A549 (cell line): ENCODE data around the gene NFKB2. TPM values are rescaled to one million over a fixed set of nuclear protein-coding genes. Genes with fewer than 3 reads are reported as not detected.

ENCODE experiments used
- ATAC-seq, 2 experiments: fragments of 200-7000 bp in 1 of 2; fragments of >200 bp in 1 of 2; cut with Nextera tagmentation in 1 of 2; cut with Tn5 transposase in 1 of 2; 3 replicates each; pipeline versions ENCODE4 v1.8.0 to v1.9.1; 2018 to 2020; ENCODE audit warnings: mild to moderate bottlenecking in 1 of 2, moderate library complexity in 1 of 2
- CTCF ChIA-PET: fragments of 300-600 bp; sonication (Branson Sonifier 250); formaldehyde crosslinking; extraction: SDS; loops from one replicate; lab custom pipeline; 2021; ENCODE audit warnings: antibody characterized with exemption, inconsistent platforms; lab: Yijun Ruan, JAX
- POLR2A ChIA-PET: fragments of 350-600 bp; formaldehyde crosslinking; extraction: SDS; loops from one replicate; lab custom pipeline; 2021; ENCODE audit warnings: antibody characterized with exemption, inconsistent platforms; lab: Yijun Ruan, JAX
- DNase-seq, 2 experiments: peaks; one replicate each; pipeline versions ENCODE4 v3.0.0 to v3.0.0-alpha.2; 2011 to 2016; ENCODE audit warnings: low read depth in 1 of 2, low spot score in 1 of 2
- FAIRE-seq: peaks from 2 replicates; lab custom pipeline; 2011; peaks lifted over from hg19 to GRCh38; lab: Jason Lieb, UNC
- H3K27ac ChIP-seq, 2 experiments: fragments of >200 bp; sonication (Bioruptor Twin); formaldehyde crosslinking; 3 replicates each; pipeline ENCODE4 v1.5.1; 2016 to 2017
- H3K4me1 ChIP-seq: fragments of >200 bp; sonication (Bioruptor Twin); formaldehyde crosslinking; 3 replicates; pipeline ENCODE4 v1.6.1; 2016
- H3K4me2 ChIP-seq: fragments of >200 bp; sonication (Bioruptor Twin); formaldehyde crosslinking; 3 replicates; pipeline ENCODE4 v1.6.1; 2016
- H3K4me3 ChIP-seq: fragments of >200 bp; sonication (Bioruptor Twin); formaldehyde crosslinking; 3 replicates; pipeline ENCODE4 v1.5.1; 2016
- H3K9me3 ChIP-seq: fragments of >200 bp; sonication (Bioruptor Twin); formaldehyde crosslinking; 3 replicates; pipeline ENCODE4 v1.6.1; 2016
- ATOH8 ChIP-seq: fragments of 250-450 bp; sonication (Bioruptor Pico); IDR thresholded peaks from 2 replicates; pipeline ENCODE4 v1.5.0; 2020; ENCODE audit warnings: low read depth, mild to moderate bottlenecking, moderate library complexity
- CBX2 ChIP-seq: fragments of 200-600 bp; sonication (generic); IDR thresholded peaks from 2 replicates; pipeline ENCODE4 v1.6.1; 2016; ENCODE audit warnings: low read depth, mild to moderate bottlenecking, borderline replicate concordance
- CTCF ChIP-seq: fragments of >200 bp; sonication (Bioruptor Twin); formaldehyde crosslinking; IDR thresholded peaks from 3 replicates; pipeline ENCODE4 v1.5.1; 2016
- FOSL2 ChIP-seq, 2 experiments: fragments of 450-650 bp in 1 of 2; fragments of >200 bp in 1 of 2; sonication (Bioruptor Twin) in 1 of 2; formaldehyde crosslinking; IDR thresholded peaks; 2 replicates each; pipeline versions ENCODE4 v1.5.0 to v1.6.1; 2016 to 2020; ENCODE audit warnings: mild to moderate bottlenecking in 1 of 2, moderate library complexity in 1 of 2
- FOXS1 ChIP-seq: fragments of 250-450 bp; sonication (Bioruptor Pico); IDR thresholded peaks from 2 replicates; pipeline ENCODE4 v1.5.0; 2020; ENCODE audit warnings: mild to moderate bottlenecking, moderate library complexity
- HMGXB4 ChIP-seq: fragments of 250-450 bp; sonication (Bioruptor Pico); IDR thresholded peaks from 2 replicates; pipeline ENCODE4 v1.5.0; 2021; ENCODE audit warnings: mild to moderate bottlenecking, moderate library complexity, borderline replicate concordance
- JUN ChIP-seq, 2 experiments: fragments of >200 bp; sonication (Bioruptor Twin); formaldehyde crosslinking; IDR thresholded peaks; 2 replicates in 1 of 2; 3 replicates in 1 of 2; pipeline ENCODE4 v1.6.1; 2016 to 2017
- MAZ ChIP-seq: fragments of 150-350 bp; IDR thresholded peaks from 2 replicates; pipeline ENCODE4 v1.6.1; 2014; ENCODE audit warnings: antibody characterized with exemption, low read depth, low read length, borderline replicate concordance
- MYC ChIP-seq: IDR thresholded peaks from 2 replicates; pipeline ENCODE4 v1.6.1; 2012; ENCODE audit warnings: mild to moderate bottlenecking, inconsistent platforms, low read length, improper control_type of control experiment, borderline replicate concordance
- PHF8 ChIP-seq: fragments of 200-600 bp; sonication (generic); IDR thresholded peaks from 2 replicates; pipeline ENCODE4 v1.6.1; 2016; ENCODE audit warnings: low read depth, mild to moderate bottlenecking, antibody characterized with exemption, moderate library complexity, borderline replicate concordance
- RAD21 ChIP-seq, 2 experiments: fragments of >200 bp in 1 of 2; sonication (Bioruptor Twin) in 1 of 2; formaldehyde crosslinking in 1 of 2; IDR thresholded peaks in 1 of 2; conservative IDR thresholded peaks in 1 of 2; 2 replicates in 1 of 2; 3 replicates in 1 of 2; pipeline ENCODE4 v1.6.1; 2012 to 2018; ENCODE audit warnings: inconsistent platforms in 1 of 2
- SMC3 ChIP-seq: fragments of >200 bp; sonication (Bioruptor Twin); formaldehyde crosslinking; IDR thresholded peaks from 3 replicates; pipeline ENCODE4 v1.6.1; 2018; ENCODE audit warnings: inconsistent platforms
- TFCP2L1 ChIP-seq: fragments of 250-450 bp; sonication (Bioruptor Pico); IDR thresholded peaks from 2 replicates; pipeline ENCODE4 v1.5.0; 2021; ENCODE audit warnings: mild to moderate bottlenecking
- ZSCAN20 ChIP-seq: fragments of 250-450 bp; sonication (Bioruptor Pico); IDR thresholded peaks from 2 replicates; pipeline ENCODE4 v1.8.0; 2022; ENCODE audit warnings: mild to moderate bottlenecking, moderate library complexity
- WGBS: methylation state at CpG from one replicate; pipeline ENCODE4 v1.1.6; 2017; ENCODE audit errors: missing lambda C conversion rate; 5-methylcytosine and 5-hydroxymethylcytosine counted together
- polyA minus RNA-seq: library from RNA; depleted of rRNA, polyadenylated mRNA; stranded (reverse); fragments of >200 nt; gene quantifications from 2 replicates; pipeline ENCODE4 v1.2.3, GENCODE V29; 2011; rRNA and poly(A)+ RNA removed
- polyA plus RNA-seq, 4 experiments: library from polyadenylated mRNA; depleted of rRNA in 3 of 4; stranded (reverse); fragments of >200 nt; fragmentation: RNase III in 1 of 4; extraction: RNeasy Plus Mini Kit Qiagen cat#74134 plus additional on column Dnase treatment in 1 of 4; gene quantifications; 2 replicates in 3 of 4; 3 replicates in 1 of 4; pipeline ENCODE4 v1.2.3, GENCODE V29; 2011 to 2017

Gene NFKB2
- polyA plus RNA-seq (2011; rRNA removed) (20.5 and 27.6 TPM in 2 replicates), polyA plus RNA-seq (2017; fragmentation: RNase III; extraction: RNeasy Plus Mini Kit Qiagen cat#74134 plus additional on column Dnase treatment) (35.7 to 63.6 TPM (median 36.6 TPM) in 3 replicates), polyA minus RNA-seq (16.0 and 17.9 TPM in 2 replicates)
- polyA plus RNA-seq (2012; cell fraction: cytosol; rRNA removed) = 61.3 and 70.0 TPM in 2 replicates
- polyA plus RNA-seq (2012; cell fraction: nucleus; rRNA removed) = 218 and 281 TPM in 2 replicates

- H3K9me3 ChIP-seq = no peaks in the 10 kb centered on the region
- 0% methylated on average over 27 of the region's 42 CpGs for WGBS
- peak within 1 kb of the TSS; percentile 68 to 91 for H3K27ac ChIP-seq
- DNase-seq (peak; percentile 88 to 89), ATAC-seq (peak; percentile 23 to 60), FAIRE-seq (no peak)
- ChIA-PET POLR2A (interaction anchor here (0.6 to 2.0 kb wide), 9 partner anchors 9 to 188 kb away, joined by 3 to 6 read pairs (median 3); partner anchors contain the start of genes CUEDC2, FBXL15 and GBF1), CTCF (interaction anchor here (1.0 to 16.2 kb wide), 13 partner anchors 9 to 226 kb away, joined by 3 to 450 read pairs (median 14); partner anchors contain the start of genes CUEDC2, ELOVL3, FBXL15 and PITX3)
- TF ChIP-seq FOSL2 (IDR thresholded peaks at IDR 0.05) (no peak), FOSL2 (CRISPR knock-in tag; IDR thresholded peaks at IDR 0.05) (peak; percentile 66), FOXS1 (CRISPR knock-in tag) (no peak), MAZ (peak; percentile 100), TFCP2L1 (CRISPR knock-in tag) (peak; percentile 62; the same call in 1 of the 2 replicates), JUN (IDR thresholded peaks at IDR 0.05) (peak in 1 of 2 experiments; percentile 59; a peak in 1 of 5 replicates), ATOH8 (CRISPR knock-in tag) (no peak), HMGXB4 (no peak), ZSCAN20 (CRISPR knock-in tag) (no peak), MYC (peak; percentile 42; the same call in 1 of the 2 replicates), CBX2 (no peak), PHF8 (peak; percentile 25; the same call in 1 of the 2 replicates)
- H3K4me1 ChIP-seq = peaks cover 27% of the 10 kb centered on the region; the same call in 2 of the 3 replicates
- H3K4me2 ChIP-seq = peak within 1 kb of the TSS; percentile 98
- H3K4me3 ChIP-seq = peak within 1 kb of the TSS; percentile 56
Observed at GRCh38 chr10:102395400-102396316, at the start of gene NFKB2. NFKB2 (plus strand) TSS chr10:102395705; CDS start chr10:102395960, 255 bp downstream.

GRCh38 chr10:102347236-102347828 is 48.2 kb upstream of the NFKB2 start:
- POLR2A ChIA-PET = interaction anchor here (0.8 kb wide), 1 partner anchor 117 kb away, joined by 3 read pairs; no protein-coding TSS in a partner anchor
- FAIRE-seq = no peak

More at GRCh38 chr10:102347236-102347828, 48.2 kb upstream of the NFKB2 start:
- CTCF ChIA-PET = interaction anchor here (0.6 to 24.0 kb wide), 29 partner anchors 8 to 186 kb away, joined by 3 to 886 read pairs (median 4); partner anchors contain the start of genes ELOVL3 and PITX3
- Histone ChIP-seq H3K9me3 (no peaks in the 10 kb centered on the region), H3K4me1 (peaks cover 4% of the 10 kb centered on the region; the same call in 1 of the 3 replicates), H3K4me3 (no peak overlapping the region), H3K4me2 (no peak overlapping the region), H3K27ac (no peak overlapping the region)
- ATAC-seq = peak; percentile 87 to 91
- WGBS = 58% methylated on average over 2 of the region's 2 CpGs
- DNase-seq = peak; percentile 58 to 76
- TF ChIP-seq SMC3 (peak; percentile 70), MAZ (no peak), CTCF (peak; percentile 67), RAD21 (conservative IDR thresholded peaks at IDR 0.05 in 1 of 2, IDR thresholded peaks at IDR 0.05 in 1 of 2) (peak; percentile 74 to 79)
